Stimulated activated CD4-positive, alpha-beta T cell treated with anti-CD3 and anti-CD28 coated beads, Interleukin-4, amount 100 ng/mL, for 24 hours (primary cell): ENCODE measurements around the gene LIN7A.

Source experiments
- DNase-seq: peaks from one replicate; pipeline ENCODE4 v3.0.0-alpha.2; 2020

LIN7A gene

DNA sequence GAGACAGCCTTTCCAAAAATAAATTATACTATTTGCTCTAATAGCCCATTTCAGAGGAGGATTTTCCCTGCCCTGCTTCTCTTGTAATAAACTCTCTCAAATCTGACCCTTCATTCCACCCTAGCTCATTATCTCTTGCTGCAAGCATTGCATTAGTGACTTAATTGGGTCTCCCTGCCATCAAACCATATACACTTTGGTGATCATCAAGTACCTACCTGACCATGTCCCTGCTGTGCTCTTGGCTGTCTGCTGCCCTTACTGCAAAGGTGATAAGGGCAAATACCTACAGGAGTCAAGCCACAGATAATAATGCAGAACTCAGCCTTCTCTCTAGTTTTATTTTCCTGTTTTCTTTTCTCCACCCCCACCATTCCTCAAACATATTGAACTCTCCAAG lies 88.4 kb downstream of the LIN7A start:
- no peak for DNase-seq

DNA sequence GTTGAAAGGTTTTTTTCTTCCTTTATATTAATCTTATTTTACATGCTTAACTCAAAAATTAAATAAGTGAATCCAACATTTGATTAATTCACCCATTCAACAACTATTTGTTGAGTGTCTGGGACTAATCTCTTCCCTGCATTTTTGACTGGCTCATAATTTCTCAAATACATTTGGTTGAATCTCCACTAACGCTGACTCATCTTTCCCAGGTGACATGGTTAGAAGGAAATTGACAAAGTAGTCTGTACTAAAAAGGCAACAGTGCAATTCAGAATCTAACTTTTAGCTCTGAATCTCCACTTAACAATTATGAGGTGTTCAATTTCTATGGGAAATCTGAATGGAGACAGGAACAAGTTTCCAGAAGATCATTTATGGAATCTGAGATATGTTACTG lies 88.9 kb downstream of the LIN7A start:
- DNase-seq = no peak

DNA sequence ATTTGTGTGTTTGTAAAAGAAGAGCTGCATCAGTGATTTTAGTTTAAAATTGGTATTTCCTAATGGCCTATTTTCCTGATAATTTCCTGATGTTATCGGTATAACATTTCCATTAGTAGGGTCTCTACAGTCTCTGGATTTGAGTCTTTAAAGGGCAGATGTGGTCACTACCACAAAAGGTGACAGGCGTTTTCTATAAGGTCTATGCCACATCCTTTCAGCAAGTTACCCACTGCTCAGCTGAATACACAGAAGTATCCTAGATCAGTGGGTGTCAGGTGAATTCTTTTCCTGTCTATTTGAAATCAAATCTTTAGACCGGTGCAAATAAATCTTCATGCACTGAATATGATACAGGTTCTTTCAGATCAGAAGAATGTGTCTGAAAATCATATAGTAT lies 90.2 kb downstream of the LIN7A start:
- no peak for DNase-seq

DNA sequence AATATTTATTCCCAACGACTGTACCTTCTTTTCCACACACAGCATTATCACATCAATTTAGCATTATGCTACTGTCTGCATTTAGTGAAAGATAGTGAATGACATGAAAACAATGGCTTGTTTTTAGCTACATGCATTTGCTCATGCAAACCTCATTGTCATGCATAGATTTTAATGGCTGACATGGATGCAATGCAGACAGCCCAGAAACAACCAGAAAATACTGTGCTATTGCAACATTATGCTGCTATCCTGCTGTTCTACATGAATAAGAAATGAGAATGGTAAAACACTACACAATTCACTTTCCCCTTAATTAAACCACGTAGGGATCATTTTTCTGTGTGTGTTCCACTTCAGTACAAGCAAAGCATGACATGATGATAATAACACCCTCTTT lies 90.8 kb downstream of the LIN7A start:
- no peak for DNase-seq

DNA sequence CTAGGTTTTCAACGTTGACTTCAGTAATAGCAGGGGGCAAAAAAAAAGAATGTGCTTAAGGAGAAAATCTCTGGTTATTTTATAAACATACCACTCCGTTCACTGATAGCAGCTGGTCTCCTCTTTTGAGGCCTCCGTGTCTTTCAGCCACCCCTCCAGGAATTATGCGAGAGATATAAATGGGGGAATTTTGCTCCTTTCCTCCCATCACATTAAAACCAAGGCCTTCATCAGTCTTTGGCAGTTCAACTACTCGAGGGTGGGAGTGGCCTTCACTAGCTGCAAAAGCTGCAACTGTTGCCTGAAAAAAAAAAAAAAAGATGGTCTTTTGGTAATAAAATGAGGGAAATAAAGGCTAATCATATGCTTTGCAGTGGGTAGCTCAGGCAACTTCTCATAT lies 92.1 kb downstream of the LIN7A start:
- no peak for DNase-seq

DNA sequence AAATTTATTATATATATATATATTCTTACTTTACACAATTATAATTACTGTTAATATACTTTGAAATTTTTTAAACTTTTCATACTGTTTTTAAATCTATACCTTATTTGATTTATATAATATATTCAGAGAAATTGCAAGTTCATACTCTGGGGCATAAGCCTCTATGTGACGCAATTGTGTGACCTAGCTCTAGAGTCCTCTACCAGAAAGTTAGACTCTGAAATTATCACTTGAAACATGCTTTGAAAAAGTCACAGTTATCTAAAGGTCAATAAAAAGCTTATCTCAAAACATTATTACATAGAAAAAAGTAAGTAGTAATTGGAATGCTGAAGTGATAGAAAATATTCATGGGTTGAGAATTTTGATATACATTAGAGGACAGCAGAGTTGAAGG lies 93.8 kb downstream of the LIN7A start:
- no peak for DNase-seq

DNA sequence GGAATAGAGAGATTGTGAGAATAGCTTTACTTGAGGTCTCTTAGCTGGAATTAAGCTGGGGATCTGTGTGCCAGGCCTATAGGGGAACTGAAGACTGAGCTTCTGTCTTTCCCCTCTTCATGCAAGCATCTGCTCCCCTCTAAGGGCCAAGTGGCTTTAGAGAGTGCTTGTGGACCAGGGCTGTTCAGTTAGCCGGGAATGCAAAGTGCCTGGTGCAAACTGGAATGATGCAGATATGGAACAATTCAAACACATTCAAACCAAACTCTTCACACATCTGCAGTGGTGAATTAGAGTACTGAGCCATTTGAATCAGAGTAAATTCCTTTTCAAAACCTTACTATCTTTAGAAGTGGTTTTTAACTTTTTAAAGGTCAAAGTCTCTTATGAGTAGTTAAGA lies 99.0 kb downstream of the LIN7A start:
- DNase-seq = no peak

DNA sequence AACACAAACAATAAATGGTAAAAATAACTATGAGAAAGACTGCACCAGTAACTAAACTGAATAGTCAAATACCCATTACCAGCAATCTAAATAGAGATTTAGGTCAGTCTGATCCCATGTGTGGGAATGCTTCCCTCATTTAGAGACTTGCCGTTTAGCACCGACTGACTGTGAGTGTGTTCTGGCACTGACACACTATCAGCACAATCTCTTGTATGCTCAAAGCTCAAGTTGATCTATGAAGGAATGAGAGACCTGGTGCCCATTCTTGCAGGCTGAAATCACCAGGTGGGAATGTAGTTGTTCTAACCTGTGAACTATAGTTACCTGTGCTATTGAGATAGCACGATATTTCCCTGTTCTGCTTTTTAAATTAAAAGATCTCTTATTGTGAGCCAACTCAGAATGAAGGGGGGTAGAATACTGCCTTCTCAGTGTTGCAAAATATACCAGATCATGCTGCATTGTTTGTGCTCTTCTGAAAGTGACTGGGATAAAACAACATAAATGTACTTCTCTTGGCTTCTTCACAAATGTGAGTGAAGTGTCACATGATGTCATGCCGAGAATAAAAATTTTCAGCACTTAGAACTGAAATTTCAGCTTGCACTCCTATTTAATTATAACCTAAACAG lies 99.6 kb downstream of the LIN7A start:
- no peak for DNase-seq

DNA sequence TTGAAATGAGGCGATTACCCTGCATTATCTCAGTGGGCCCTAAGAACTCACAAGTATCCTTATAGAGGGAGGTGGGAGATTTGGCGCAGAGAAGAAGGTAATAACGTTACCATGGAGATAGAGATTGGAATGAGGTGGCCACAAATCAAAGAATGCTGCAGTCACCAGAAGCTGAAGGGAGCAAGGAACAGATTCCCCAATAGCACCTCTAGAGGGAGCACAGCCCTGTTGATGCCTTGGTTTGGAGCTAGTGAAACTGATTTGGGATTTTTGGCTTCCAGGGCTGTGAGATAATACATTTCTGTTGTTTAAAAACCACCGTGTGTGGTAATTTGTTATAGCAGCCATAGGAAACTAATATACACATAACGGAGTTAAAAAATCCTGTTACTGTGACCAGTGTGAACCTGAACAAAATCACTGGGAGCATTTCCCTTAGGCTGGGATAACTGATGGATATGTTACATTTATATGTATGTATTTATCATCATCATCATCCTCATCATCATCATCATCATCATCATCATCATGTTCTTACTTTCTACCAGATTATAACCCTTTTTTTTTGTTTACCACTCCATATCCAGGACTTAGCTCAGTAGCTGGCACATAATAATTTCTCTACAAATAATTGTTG lies 100.3 kb downstream of the LIN7A start:
- DNase-seq = no peak

DNA sequence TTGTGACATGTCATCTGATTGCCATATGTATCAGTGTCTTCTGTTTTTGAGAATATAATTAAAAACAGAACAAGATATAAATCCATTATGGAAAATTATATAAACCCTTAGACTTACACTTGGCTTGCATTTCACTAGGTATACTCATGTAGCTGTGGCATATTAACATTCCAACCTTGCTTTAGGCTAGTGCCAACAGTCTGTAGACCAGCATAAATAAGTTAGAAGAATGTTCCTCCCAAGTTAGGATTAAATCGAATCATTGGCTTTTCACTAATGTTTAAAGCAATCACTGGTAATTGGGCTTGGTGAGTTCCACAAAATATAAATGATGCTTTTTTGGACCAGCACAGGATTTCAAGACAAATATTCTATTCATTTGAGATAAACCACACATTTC lies 103.0 kb downstream of the LIN7A start:
- DNase-seq = no peak

DNA sequence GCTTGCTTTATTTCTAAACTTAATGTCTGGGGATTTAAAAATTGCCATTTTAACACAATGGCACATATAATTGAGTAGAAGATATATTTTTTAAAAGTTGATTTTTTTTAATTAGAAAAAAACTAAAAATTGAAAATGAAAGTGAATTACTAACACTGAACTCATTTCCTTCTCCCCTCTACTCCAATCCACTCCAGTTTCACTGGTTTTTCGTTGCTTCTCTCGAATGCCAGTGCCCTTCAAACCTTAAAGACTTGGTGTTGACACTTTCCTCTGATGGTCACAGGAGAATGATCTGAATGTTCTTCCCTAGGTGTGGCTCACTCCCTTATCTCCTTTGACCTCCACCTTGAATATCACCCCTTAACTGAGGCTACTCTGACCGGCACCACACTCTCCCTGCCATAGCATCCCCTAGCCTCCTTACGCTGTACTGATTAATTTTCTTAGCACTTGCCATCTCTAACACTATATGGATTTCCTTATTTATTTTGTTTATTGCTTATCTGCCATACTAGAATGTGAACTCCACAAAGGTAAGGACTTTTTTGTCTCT lies 107.1 kb downstream of the LIN7A start:
- no peak for DNase-seq

DNA sequence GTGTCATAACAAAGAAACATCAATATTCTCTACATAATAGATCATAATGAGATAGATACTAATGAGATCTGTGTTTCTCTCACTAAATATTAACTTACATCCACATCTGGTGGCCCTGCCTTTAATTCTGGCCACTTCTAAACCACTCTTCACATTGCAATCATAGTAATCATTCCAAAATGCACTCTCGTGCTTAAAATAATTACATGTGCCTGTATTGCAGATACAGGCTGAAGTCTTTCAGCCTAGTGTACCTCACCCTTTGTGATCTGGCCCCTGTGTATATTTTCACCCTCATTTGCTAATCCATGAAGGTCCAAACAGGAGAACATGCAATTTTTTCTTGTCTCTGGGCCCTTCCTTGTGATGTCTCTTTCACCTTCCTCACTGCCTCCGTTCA lies 108.0 kb downstream of the LIN7A start:
- no peak for DNase-seq

DNA sequence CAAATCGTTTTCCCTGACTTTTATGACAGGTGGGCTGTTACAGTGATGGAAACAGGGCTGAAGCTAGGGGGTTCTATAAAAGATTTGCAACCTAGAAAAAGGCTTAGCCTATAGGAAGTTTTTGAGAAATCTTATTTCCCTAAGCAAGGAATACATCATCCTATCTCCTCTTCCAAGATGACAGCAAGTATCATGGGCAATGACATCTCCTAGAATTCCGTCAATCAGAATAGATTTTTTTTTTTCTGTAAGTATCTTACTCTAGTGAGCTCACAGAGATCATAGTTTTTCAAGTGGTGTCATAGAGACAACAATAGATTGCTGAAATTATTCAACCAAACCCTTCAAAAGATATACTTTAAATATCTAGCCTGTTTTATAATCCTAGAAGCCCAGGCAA lies 112.2 kb downstream of the LIN7A start:
- DNase-seq = no peak

DNA sequence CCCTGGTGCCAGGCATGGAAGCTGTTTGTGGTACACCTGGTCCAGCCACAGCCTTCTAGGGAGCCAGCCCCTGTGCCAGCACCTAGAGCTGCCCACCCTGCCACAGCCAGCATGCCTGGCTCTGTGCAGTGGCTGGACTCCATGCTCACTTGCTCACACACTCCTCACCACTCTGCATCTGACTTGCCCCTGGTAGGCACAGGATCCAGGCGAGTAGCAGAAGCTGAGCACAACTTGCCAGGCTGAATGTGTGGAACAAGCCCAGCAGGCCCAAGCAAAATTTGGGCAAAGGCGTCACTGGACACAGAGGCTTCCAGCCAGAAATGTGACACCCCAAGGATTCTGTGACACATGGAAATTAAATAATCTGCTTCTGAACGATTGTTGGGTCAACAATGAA lies 114.3 kb downstream of the LIN7A start:
- DNase-seq = no peak

DNA sequence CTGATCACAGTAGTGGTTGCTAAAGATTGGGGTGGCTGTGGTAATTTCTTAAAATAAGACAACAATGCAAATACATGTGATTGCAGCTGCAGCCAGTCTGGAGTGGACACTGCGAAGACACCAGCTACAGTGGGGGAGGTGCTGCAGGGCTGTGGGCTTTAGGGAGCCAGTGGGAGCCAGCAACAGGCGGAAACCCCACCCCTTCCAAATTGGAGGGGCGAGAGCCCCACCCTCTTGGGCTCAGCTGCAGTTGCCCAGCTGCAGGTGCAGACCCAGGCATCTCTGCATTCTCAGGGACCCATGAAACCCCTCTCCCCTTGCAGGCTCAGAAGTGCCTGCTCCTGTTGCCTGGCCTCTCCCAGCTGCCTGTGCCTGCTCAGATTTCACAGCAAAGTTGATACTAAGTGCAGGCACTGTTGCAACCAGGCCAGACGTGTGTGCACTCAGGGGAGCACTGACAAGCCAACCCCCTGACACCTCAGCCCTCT lies 116.2 kb downstream of the LIN7A start:
- no peak for DNase-seq

DNA sequence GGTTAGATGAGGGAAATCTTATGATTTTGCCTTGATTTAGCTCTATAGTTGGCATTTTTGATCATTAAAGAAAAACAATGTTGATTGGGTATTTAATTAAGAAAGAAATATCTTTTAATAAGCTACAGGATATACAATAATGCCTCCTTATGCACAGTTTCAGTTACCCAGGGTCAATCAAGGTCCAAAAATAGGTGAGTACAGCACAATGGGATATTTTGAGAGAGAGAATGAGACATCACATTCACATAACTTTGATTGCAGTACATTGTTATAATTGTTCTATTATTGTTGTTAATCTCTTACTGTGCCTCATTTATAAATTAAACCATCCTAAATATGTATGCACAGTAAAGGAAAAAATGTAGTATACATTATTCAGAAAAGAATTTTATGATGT lies 118.9 kb downstream of the LIN7A start:
- DNase-seq = no peak

DNA sequence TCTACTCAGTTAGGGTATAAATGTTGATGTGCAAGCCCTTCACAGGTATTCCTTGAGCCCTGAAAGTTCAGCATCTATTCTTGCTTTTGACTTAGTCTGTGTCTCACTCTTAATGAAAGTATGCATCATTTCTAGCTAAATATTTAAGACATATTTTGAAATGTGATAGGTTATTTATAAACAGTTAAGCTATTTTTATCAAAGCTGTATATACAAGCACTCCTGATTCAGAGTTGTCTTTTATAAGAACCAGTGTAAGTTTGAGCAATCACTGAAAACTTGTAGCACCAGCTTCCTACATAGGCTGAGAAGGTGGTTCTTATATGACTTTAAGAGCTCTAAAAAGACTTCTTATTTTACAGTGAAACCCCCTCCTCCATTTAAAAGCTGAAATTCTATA lies 122.4 kb downstream of the LIN7A start:
- DNase-seq = no peak

DNA sequence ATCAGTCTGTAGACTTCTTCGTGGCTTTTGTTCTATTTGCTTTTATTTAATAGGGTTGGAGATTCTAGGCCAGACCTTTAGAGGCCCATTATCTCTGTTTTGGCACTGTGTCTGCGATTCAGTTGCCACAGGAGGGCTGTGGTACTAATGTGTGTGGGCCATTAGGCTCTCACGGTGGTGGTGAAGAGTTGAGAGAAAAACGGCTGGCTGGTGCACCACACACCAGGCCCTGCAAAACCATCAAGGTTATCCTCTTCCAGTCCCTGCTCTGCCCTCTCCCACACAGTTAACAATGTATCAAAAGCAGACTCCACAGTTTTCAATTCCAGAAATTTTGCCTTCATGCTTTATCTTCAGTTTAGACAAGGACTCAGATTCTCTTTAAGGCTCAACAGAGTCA lies 123.3 kb downstream of the LIN7A start:
- DNase-seq = no peak

DNA sequence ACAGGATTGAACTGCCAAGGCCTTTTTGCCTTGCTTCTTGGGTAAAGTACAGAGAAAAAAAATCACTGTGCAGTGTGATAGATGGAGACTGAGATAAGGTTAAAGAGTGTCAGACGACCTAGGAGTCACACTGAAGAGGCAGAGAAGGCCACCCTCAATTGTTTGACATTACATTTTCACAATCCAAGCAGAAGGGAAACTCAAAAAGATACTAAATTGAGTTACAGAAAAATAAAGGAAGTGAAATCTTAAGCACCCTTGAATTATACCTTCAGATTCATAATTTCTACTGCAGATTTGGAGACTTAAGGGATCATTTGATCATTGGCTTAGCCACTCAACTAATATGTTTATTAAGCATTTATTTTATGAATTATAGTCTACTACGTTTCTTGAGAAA lies 123.9 kb downstream of the LIN7A start:
- no peak for DNase-seq

DNA sequence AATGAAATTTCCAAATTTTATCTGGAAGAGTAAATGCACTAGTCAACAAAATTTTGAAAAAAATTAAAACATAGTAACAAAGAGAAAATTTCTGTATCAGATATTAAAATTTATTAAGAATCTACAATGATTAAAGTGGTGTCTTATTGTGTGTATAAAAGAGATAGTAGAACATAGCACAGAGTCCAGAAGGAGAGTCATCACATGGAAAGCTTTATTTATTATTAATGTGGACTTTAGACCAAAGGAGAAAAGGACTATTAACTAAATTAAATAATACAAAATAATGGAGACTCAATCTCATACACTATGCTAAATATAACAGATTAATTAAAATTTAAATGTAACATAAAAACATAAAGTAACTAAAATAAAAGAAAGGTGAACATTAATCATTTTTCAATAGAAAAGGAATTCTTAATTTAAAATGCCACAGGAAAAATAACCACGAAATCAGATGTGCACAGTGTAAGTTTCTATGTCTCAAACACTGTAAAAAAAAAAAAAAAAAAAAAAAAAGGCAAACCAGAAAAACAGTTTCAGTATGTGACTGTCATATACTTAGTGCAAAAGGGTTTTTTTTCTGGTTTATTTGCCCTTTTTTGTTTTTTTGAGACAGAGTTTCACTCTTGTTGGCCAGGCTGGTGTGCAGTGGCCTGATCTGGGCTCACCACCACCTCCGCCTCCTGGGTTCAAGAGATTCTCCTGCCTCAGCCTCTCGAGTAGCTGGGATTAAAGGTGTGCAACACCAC lies 125.6 kb downstream of the LIN7A start:
- no peak for DNase-seq

DNA sequence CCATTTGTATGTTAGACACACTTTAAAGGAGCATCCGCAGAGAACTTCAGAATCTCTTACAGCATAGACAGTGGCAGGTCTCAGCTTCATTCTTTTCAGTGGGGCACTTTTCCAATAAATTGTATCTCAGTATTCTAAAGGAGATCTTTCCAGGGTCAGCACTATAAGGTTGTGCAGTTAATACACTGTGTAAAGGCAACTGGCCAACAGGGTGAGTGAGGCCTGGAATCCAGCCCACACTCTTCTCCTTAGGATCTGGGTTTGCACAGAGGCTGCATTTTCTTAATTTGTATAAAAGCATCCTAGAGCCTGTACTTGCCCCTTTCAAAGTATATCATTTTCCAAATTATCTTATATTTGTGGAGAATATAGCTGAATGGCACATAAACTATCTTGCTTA lies 126.9 kb downstream of the LIN7A start:
- DNase-seq = no peak

DNA sequence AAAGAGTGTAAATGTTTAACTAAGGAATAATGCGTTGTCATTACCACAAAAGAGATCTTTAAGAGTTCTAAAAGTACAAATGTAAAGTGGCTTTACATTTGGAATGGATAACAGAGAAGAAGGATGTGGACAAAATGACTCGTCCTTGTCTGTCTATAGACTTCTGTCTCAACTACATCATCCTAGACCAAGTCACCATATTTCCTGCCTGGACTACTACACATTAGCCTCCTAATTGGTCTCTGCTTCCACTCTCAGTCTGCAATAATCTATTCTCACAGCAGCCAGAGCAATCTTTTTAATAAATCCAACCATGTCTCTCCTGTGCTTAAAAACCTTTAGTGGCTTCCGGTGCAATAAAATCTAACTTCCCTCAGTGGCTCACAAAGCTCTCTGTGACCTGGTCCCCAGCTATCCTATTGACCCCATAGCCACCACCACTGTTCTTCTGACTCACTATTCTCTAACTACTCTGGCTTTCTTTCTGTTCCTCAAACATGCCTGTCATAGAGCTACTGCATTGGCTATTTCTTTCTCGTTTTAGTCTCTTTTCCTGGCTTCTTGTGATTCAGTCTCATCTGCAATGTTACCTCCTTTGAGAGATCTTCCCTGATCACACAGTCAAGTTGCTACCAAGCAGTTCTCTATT lies 130.0 kb downstream of the LIN7A start:
- no peak for DNase-seq

DNA sequence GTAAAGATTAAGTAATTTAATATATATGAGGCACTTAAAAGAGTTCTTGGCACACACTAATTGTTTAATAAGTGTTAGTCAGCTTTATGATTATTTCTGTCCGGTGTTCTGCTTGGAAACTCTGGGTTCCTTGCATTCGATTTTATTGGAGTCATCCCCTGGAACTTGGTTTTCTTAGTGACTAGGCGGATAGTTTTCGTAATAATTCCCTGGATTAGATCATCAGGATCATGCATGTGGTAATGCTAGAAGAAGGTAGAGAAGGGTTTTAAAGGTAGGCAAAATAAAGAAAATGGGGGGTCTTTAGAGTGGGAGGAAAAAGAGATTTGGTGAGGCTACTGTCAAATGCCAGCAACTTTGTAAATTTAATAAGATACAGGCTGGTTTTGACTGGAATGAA lies 132.6 kb downstream of the LIN7A start:
- no peak for DNase-seq
